B cell (primary cell): ENCODE measurements around the gene HOXD12.

ENCODE experiments used
- CTCF ChIP-seq: fragments of 200-600 bp; IDR thresholded peaks from one replicate; pipeline ENCODE4 v1.8.0; 2022; ENCODE audit warnings: antibody characterized with exemption, mild to moderate bottlenecking
- EZH2 ChIP-seq: IDR thresholded peaks from 2 replicates; pipeline ENCODE4 v1.6.1; 2012; ENCODE audit warnings: borderline replicate concordance, low read depth, mild to moderate bottlenecking, moderate library complexity, low read length; ENCODE audit not compliant: insufficient read depth, poor library complexity, severe bottlenecking

- TF ChIP-seq CTCF (no peak), EZH2 (peak; percentile 85)
Measured at GRCh38 chr2:176121190-176122051, 21.8 kb downstream of the HOXD12 start.
